Measurements from ENCODE around the gene BLTP2.
A peak's percentile ranks its signal among the peaks of the same experiment; 100 is the strongest.

Gene BLTP2

GRCh38 chr17:28615260-28615940, 29.6 kb downstream of the BLTP2 start:
- Histone ChIP-seq H3K9me3 (ENCODE audit: low read length) (no peaks in the 10 kb centered on the region), H3K36me3 (ENCODE audit: insufficient read depth, low read length) (peaks cover 95% of the 10 kb centered on the region), H3K4me3 (ENCODE audit: low read depth, low read length, poor library complexity, severe bottlenecking) (no peak overlapping the region), H3K27ac (ENCODE audit: low read depth, low read length, poor library complexity, severe bottlenecking) (no peak overlapping the region), H3K9me2 (ENCODE audit: low read depth, low read length) (no peaks in the 10 kb centered on the region), H3K27me3 (ENCODE audit: insufficient read depth, low read length) (no peaks in the 10 kb centered on the region), H3K79me2 (ENCODE audit: insufficient read depth, low read length) (no peaks in the 10 kb centered on the region), H4K20me1 (ENCODE audit: insufficient read depth, low read length) (no peaks in the 10 kb centered on the region), H3F3A (ENCODE audit: insufficient read depth, low read length) (no peaks in the 10 kb centered on the region), H2AFZ (ENCODE audit: low read length) (no peak overlapping the region), H3K9ac (ENCODE audit: low read length) (no peak overlapping the region), H3K4me1 (ENCODE audit: insufficient read depth, low read length, severe bottlenecking) (no peaks in the 10 kb centered on the region), H3K4me2 (ENCODE audit: low read length) (no peak overlapping the region)
- TF ChIP-seq EZH2 (IDR thresholded peaks at IDR 0.05; ENCODE audit: borderline replicate concordance, low read length) (no peak), CTCF (IDR thresholded peaks at IDR 0.05; ENCODE audit: low read length) (no peak)

- Histone ChIP-seq H2AFZ (ENCODE audit: low read length) (no peak within 1 kb of the TSS), H3K4me2 (ENCODE audit: low read length) (no peak within 1 kb of the TSS), H3K9me2 (ENCODE audit: low read depth, low read length) (no peaks in the 10 kb centered on the region), H3K27me3 (ENCODE audit: insufficient read depth, low read length) (no peaks in the 10 kb centered on the region), H3K9ac (ENCODE audit: low read length) (no peak within 1 kb of the TSS), H3K36me3 (ENCODE audit: insufficient read depth, low read length) (peaks cover 87% of the 10 kb centered on the region), H3K4me3 (ENCODE audit: low read depth, low read length, poor library complexity, severe bottlenecking) (no peak within 1 kb of the TSS), H4K20me1 (ENCODE audit: insufficient read depth, low read length) (no peaks in the 10 kb centered on the region), H3K79me2 (ENCODE audit: insufficient read depth, low read length) (no peaks in the 10 kb centered on the region), H3K27ac (ENCODE audit: low read depth, low read length, poor library complexity, severe bottlenecking) (no peak within 1 kb of the TSS), H3K9me3 (ENCODE audit: low read length) (no peaks in the 10 kb centered on the region), H3K4me1 (ENCODE audit: insufficient read depth, low read length, severe bottlenecking) (no peaks in the 10 kb centered on the region), H3F3A (ENCODE audit: insufficient read depth, low read length) (no peaks in the 10 kb centered on the region)
- TF ChIP-seq CTCF (IDR thresholded peaks at IDR 0.05; ENCODE audit: low read length): no peak
- TF ChIP-seq EZH2 (IDR thresholded peaks at IDR 0.05; ENCODE audit: borderline replicate concordance, low read length): no peak
These were observed 31.0 kb downstream of the BLTP2 start, which contains the start of gene RSKR for GRCh38 chr17:28613931-28614381. Gene RSKR, minus strand, starts transcription at chr17:28614185. Its CDS starts 24 bp downstream, at chr17:28614161.

GRCh38 chr17:28612936-28613872, 31.8 kb downstream of the BLTP2 start:
- H4K20me1 ChIP-seq (ENCODE audit: insufficient read depth, low read length): no peaks in the 10 kb centered on the region
- H3K9ac ChIP-seq (ENCODE audit: low read length): no peak overlapping the region
- no peaks in the 10 kb centered on the region for H3K9me2 ChIP-seq (ENCODE audit: low read depth, low read length)
- H3K4me1 ChIP-seq (ENCODE audit: insufficient read depth, low read length, severe bottlenecking): no peaks in the 10 kb centered on the region
- H3K27ac ChIP-seq (ENCODE audit: low read depth, low read length, poor library complexity, severe bottlenecking): no peak overlapping the region
- no peak overlapping the region for H3K4me2 ChIP-seq (ENCODE audit: low read length)
- H3K9me3 ChIP-seq (ENCODE audit: low read length): no peaks in the 10 kb centered on the region
- no peaks in the 10 kb centered on the region for H3K27me3 ChIP-seq (ENCODE audit: insufficient read depth, low read length)
- H3F3A ChIP-seq (ENCODE audit: insufficient read depth, low read length): no peaks in the 10 kb centered on the region
- no peak overlapping the region for H3K4me3 ChIP-seq (ENCODE audit: low read depth, low read length, poor library complexity, severe bottlenecking)
- H3K79me2 ChIP-seq (ENCODE audit: insufficient read depth, low read length): no peaks in the 10 kb centered on the region
- H2AFZ ChIP-seq (ENCODE audit: low read length): no peak overlapping the region
- H3K36me3 ChIP-seq (ENCODE audit: insufficient read depth, low read length): peaks cover 85% of the 10 kb centered on the region
- TF ChIP-seq EZH2 (IDR thresholded peaks at IDR 0.05; ENCODE audit: borderline replicate concordance, low read length): no peak
- TF ChIP-seq CTCF (IDR thresholded peaks at IDR 0.05; ENCODE audit: low read length): peak; percentile 67
